SK-N-SH (cell line): ENCODE data around the gene DLG2.

ENCODE experiments used
- ELF1 ChIP-seq: IDR thresholded peaks from 2 replicates; pipeline ENCODE4 v1.4.0; 2012
- EZH2phosphoT487 ChIP-seq: fragments of 200-600 bp; sonication (generic); IDR thresholded peaks from 2 replicates; pipeline ENCODE4 v1.6.1; 2017; ENCODE audit warnings: low read depth, mixed run types, mild to moderate bottlenecking, antibody characterized with exemption, moderate library complexity, borderline replicate concordance
- FOSL2 ChIP-seq: IDR thresholded peaks from 2 replicates; pipeline ENCODE4 v1.4.0; 2012; ENCODE audit warnings: low read depth, mild to moderate bottlenecking, moderate library complexity, borderline replicate concordance
- GATA2 ChIP-seq: sonication (generic); formaldehyde crosslinking; IDR thresholded peaks from 2 replicates; pipeline ENCODE4 v1.5.0; 2020; ENCODE audit warnings: mild to moderate bottlenecking, missing genetic modification reagents
- MEF2A ChIP-seq: IDR thresholded peaks from 2 replicates; pipeline ENCODE4 v1.4.0; 2012; ENCODE audit warnings: low read depth, borderline replicate concordance
- POLR2AphosphoS5 ChIP-seq: IDR thresholded peaks from 2 replicates; pipeline ENCODE4 v1.6.1; 2012; ENCODE audit warnings: low read depth, low read length
- REST ChIP-seq: IDR thresholded peaks from 2 replicates; pipeline ENCODE4 v1.6.1; 2012; ENCODE audit warnings: mild to moderate bottlenecking, low read depth, low read length, moderate library complexity
- RXRA ChIP-seq: IDR thresholded peaks from 2 replicates; pipeline ENCODE4 v1.4.0; 2012; ENCODE audit warnings: low read depth, mild to moderate bottlenecking, borderline replicate concordance
- SMC3 ChIP-seq: IDR thresholded peaks from 2 replicates; pipeline ENCODE4 v1.6.1; 2012; ENCODE audit warnings: low read depth, low read length, improper control_type of control experiment
- YY1 ChIP-seq: IDR thresholded peaks from 2 replicates; pipeline ENCODE4 v1.4.0; 2012; ENCODE audit warnings: low read depth, mild to moderate bottlenecking
- TF ChIP-seq, protein P1 (sequence below): fragments of 200-600 bp; sonication (generic); IDR thresholded peaks from 2 replicates; pipeline ENCODE4 v1.6.1; 2017; ENCODE audit warnings: antibody characterized with exemption, mild to moderate bottlenecking, moderate library complexity

GRCh38 chr11:83908298-83908856 is 1718.8 kb downstream of the DLG2 start:
- no peak for TF ChIP-seq MEF2A
- TF ChIP-seq, protein P1, sequence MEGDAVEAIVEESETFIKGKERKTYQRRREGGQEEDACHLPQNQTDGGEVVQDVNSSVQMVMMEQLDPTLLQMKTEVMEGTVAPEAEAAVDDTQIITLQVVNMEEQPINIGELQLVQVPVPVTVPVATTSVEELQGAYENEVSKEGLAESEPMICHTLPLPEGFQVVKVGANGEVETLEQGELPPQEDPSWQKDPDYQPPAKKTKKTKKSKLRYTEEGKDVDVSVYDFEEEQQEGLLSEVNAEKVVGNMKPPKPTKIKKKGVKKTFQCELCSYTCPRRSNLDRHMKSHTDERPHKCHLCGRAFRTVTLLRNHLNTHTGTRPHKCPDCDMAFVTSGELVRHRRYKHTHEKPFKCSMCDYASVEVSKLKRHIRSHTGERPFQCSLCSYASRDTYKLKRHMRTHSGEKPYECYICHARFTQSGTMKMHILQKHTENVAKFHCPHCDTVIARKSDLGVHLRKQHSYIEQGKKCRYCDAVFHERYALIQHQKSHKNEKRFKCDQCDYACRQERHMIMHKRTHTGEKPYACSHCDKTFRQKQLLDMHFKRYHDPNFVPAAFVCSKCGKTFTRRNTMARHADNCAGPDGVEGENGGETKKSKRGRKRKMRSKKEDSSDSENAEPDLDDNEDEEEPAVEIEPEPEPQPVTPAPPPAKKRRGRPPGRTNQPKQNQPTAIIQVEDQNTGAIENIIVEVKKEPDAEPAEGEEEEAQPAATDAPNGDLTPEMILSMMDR, result no peak
- TF ChIP-seq RXRA, result no peak
- no peak for TF ChIP-seq GATA2 (CRISPR knock-in tag)
- TF ChIP-seq EZH2phosphoT487, result no peak
- TF ChIP-seq REST, result no peak
- TF ChIP-seq POLR2AphosphoS5, result no peak
- no peak for TF ChIP-seq SMC3
- TF ChIP-seq ELF1, result no peak
- TF ChIP-seq FOSL2, result no peak
- TF ChIP-seq YY1, result no peak
